GM21717 (cell line): ENCODE results near the gene GPR162.

Source experiments
- ATAC-seq: cut with Tn5 transposase; IDR thresholded peaks from one replicate; pipeline ENCODE4 v1.9.1; 2021; ENCODE audit warnings: mild to moderate bottlenecking, moderate library complexity; ENCODE audit not compliant: unreplicated experiment

The GPR162 gene

DNA sequence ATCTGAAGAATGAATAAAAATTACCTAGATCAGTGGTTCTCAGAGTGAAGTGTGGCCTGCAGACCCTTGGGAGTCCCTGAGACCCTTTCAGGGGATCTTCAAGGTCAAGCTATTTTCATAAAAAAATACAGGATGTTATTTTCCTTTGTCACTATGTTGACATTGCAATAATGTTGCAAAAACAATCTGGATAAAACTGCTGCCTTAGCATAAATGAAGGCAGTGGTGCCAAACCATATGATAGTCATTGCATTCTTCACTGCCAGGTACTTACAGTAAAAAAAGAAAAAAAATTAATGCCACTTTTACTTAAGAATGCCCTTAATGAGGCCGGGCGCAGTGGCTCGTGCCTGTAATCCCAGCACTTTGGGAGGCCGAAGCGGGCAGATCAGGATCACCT lies 34.3 kb upstream of the GPR162 start:
- ATAC-seq: no peak

- ATAC-seq: no peak
These were observed 32.4 kb upstream of the GPR162 start, which contains the start of gene CD4 for GRCh38 chr12:6788972-6789924. Gene CD4, plus strand, starts transcription at chr12:6789528. Its CDS starts 10,611 bp downstream, at chr12:6800139.

DNA sequence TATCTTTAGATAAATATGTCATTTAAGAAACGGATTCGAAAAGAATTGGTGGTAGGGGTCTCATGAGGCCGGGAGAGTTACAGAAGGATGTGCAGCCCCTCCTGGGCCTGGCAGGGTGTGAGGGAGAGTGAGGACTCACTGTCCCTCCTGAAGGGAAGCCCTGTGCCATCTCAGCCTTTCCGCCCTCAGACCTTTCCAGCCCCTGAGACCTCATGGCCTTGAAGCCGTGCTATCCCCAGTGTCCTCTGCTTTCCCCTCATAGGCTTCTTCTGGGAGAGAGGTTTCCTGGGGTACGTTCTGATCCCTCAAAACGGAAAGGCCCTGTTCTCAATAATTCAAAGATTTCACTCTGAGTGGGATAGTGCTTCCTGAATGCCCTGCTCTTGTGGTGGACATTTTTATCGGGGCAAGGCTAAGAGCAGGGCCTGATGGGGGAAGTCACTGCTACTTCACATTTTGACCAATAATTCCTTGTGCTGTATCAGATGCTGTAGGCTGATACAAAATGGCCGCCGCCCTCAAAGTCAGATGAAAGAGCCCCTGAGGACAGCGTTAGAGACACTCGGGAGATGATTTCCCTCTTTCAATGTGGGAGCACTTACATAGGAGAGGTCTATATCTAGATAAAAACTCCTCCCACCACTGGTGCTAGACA lies 31.0 kb upstream of the GPR162 start:
- ATAC-seq: no peak

DNA sequence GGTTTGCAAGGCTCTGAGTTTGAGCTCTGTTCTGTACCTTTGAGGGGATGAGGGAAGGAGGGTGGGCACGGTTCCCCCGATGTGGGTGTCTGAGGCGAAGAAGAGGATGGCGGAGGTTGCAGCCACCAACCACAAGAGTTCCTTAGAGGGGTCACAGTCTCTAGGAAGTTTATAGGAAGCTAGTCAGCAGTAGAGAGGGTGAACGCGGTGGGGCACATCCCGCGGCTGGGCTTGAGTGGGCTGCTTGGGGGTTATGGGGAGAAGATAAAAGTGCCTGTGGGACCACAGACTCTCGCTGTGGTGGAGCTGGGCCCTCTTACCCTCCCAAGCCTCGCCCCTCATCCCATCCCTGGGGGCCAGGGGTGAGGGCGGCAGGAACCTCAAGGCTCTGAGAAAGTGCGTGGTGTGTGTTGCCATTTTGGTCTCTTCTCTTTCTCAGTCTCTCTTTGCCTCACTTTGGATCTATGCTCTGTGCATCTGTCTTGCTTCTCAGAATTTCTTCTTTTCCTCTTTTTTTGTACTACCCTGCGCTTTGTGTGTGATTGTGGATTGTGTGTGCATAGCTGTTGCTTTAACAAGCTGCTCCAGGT lies 29.6 kb upstream of the GPR162 start:
- ATAC-seq: no peak

DNA sequence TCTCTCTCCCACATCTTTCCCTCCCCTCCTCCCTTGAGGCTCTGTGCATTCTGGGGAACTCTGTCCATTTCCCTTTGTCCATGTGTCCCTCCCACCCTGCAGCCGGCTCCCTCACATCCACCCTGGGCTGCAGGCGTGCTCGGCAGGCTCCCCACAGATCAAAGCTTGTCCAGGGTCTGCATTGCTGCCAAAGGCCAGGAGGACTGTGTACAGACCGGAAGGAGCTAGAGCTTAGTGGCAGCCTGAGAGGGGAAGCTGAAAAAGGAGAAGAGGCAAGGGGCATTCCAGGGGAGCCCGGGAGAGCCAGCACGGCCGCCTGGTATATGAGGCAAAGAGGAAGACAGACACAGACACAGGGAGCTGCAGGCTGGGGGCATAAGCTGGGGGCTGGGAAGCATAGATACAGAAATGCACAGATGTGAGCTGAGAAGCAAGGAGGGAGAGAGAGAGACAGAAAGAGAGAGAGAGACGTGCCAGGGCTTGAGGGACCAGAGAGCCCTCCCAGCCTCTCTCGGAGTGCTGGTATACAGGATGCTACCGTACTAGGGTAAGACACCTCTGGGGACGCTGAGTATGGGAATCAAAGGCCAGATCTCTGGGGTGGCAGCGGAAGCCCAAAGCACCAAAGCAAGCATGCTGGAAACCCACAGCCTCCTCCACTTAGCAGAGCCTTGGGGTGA lies 29.0 kb upstream of the GPR162 start:
- ATAC-seq: no peak

DNA sequence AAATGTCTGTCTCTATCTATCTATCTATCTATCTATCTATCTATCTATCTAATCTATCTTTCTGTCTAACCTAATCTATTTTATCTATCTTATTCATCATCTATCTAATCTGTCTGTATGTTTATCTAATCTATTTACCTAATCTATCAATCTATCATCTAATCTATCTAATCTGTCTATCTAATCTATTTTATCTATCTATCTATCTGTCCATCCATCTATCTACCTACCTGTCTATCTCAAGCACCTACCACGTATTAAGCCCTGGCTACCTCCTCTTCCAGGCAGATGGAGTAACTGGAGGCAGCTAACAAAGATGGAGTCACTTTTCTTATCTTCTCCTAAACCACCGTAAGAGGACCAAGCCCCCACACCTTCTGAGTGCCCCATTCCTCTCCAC lies 26.5 kb upstream of the GPR162 start:
- ATAC-seq: no peak

DNA sequence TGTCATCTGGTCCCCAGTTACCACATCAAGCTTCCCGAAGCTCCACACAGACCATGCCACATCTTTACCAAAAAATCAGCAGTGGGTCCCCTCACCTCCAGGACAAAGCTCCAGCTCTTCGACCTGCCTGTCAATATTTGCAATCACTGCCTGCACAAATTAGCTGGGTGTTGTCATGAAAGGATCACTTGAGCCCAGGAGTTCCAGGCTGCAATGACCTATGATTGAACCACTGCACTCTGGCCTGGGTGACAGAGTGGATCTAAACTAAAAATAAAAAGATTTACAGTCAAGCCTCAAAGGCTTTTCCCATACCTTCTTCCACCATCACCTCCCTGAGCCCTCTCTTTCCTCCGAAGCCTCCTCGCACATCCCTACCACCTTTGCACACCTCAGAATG lies 25.0 kb upstream of the GPR162 start:
- no peak for ATAC-seq

DNA sequence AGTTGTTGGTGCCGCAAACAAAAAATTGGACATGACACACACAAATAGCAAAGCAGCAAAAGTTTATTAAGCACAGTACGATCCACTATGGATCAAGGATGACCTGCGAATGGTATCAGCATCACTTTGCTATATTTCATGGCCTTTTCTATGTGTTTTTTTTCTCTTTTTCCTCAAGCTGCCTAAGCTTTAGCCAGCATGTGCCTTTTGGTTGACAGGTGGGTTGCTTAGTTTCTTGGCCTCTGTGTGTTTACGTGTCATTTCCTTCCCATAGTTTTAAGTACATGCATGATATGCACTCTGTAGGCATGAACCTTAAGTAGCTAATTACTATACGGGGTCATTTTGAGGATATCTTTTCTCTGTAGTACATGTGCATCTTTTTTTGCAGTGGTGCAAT lies 22.5 kb upstream of the GPR162 start:
- ATAC-seq: no peak

GRCh38 chr12:6807170-6807569 lies 14.5 kb upstream of the GPR162 start:
- ATAC-seq: no peak

DNA sequence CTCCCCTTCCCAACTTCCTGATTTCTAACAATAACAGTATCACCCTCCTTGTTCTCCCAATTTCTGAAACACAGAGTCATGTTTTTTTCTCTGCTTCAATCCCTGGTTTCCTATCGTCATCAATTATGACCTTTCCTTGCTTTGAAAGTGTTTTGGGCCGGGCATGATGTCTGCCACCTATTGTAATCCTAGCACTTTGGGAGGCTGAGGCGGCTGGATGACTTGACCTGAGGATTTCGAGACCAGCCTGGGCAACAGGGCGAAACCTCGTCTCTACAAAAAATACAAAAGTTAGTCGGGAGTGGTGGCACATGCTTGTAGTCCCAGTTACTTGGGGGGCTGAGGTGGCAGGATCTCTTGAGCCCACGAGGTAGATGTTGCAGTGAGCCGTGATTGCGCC lies 12.6 kb upstream of the GPR162 start:
- ATAC-seq: no peak

GRCh38 chr12:6810758-6811157 lies 10.9 kb upstream of the GPR162 start:
- no peak for ATAC-seq

DNA sequence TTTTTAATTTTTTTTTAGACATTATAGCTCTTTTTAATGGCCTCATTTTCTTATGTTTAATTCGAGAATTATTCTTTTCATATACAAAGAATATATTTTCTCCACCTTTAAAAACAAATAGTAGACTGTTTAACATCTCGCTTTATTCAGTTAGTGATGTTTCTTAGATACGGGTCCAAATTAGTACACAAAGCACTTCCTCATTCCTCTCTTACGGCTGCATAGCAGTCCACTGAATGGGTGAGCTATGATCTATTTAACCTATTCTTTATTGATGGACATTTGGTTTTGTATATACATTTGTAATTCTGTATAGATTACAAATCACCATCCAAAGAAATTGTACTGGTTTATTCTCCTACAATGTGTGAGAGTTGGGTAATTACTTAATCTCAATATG lies 8.3 kb upstream of the GPR162 start:
- ATAC-seq: no peak

- no peak for ATAC-seq
These were observed 5.0 kb upstream of the GPR162 start for GRCh38 chr12:6816598-6816997.

GRCh38 chr12:6817098-6817497 lies 4.5 kb upstream of the GPR162 start:
- no peak for ATAC-seq

GRCh38 chr12:6817662-6818157 lies 3.9 kb upstream of the GPR162 start:
- no peak for ATAC-seq

- no peak for ATAC-seq
These were observed 3.4 kb upstream of the GPR162 start for GRCh38 chr12:6818222-6818621.

GRCh38 chr12:6818645-6819044 lies 3.0 kb upstream of the GPR162 start:
- no peak for ATAC-seq

- no peak for ATAC-seq
These were observed 2.3 kb upstream of the GPR162 start for GRCh38 chr12:6819106-6820030.

- ATAC-seq: no peak
These were observed 1.5 kb upstream of the GPR162 start for GRCh38 chr12:6820166-6820565.
